ENCODE results near the gene PTGER1.

GRCh38 chr19:14437578-14438140, 37.5 kb downstream of the PTGER1 start:
- TF ChIP-seq POLR2AphosphoS5 (IDR thresholded peaks at IDR 0.05) (no peak), CTCF (IDR thresholded peaks at IDR 0.05) (no peak)

Data from gastroesophageal sphincter (tissue), 3 donors.